Measurements from ENCODE around the gene COMMD10. TPM values are rescaled to one million over a fixed set of nuclear protein-coding genes. Genes with fewer than 3 reads are reported as not detected.
"Not testable (repeated sequence)": the region's sequence is repeated elsewhere in the genome, so short reads cannot be mapped to it uniquely, and the experiment has no call there.

COMMD10 gene
- total RNA-seq, 2 experiments from 2014 or later = 16.7 to 20.8 TPM

GRCh38 chr5:116090302-116090701 lies 5.5 kb downstream of the COMMD10 start:
- peaks cover 42% of the 10 kb centered on the region for H3K36me3 Mint-ChIP-seq (ENCODE audit: low read depth)
- no peak for ATAC-seq
- H3K27me3 Mint-ChIP-seq = no peaks in the 10 kb centered on the region
- peaks cover 1% of the 10 kb centered on the region for H3K9me3 Mint-ChIP-seq
- no peak overlapping the region for H3K4me3 Mint-ChIP-seq
- H3K4me1 Mint-ChIP-seq (ENCODE audit: low read depth) = peaks cover 27% of the 10 kb centered on the region
- intact Hi-C loops (cut with micrococcal nuclease) = no loop called here
- DNase-seq = no peak
- ChIA-PET POLR2A (no interaction called here), CTCF (no interaction called here)
- no peak overlapping the region for H3K27ac Mint-ChIP-seq
- TF ChIP-seq, protein P1, sequence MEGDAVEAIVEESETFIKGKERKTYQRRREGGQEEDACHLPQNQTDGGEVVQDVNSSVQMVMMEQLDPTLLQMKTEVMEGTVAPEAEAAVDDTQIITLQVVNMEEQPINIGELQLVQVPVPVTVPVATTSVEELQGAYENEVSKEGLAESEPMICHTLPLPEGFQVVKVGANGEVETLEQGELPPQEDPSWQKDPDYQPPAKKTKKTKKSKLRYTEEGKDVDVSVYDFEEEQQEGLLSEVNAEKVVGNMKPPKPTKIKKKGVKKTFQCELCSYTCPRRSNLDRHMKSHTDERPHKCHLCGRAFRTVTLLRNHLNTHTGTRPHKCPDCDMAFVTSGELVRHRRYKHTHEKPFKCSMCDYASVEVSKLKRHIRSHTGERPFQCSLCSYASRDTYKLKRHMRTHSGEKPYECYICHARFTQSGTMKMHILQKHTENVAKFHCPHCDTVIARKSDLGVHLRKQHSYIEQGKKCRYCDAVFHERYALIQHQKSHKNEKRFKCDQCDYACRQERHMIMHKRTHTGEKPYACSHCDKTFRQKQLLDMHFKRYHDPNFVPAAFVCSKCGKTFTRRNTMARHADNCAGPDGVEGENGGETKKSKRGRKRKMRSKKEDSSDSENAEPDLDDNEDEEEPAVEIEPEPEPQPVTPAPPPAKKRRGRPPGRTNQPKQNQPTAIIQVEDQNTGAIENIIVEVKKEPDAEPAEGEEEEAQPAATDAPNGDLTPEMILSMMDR (IDR thresholded peaks at IDR 0.05) = no peak

GRCh38 chr5:116091416-116091815 lies 6.6 kb downstream of the COMMD10 start:
- CTCF ChIA-PET = interaction anchor here (0.9 kb wide), 1 partner anchor 12 kb away, joined by 3 read pairs; no protein-coding TSS in a partner anchor
- Mint-ChIP-seq H3K36me3 (ENCODE audit: low read depth) (peaks cover 41% of the 10 kb centered on the region), H3K4me1 (ENCODE audit: low read depth) (peaks cover 20% of the 10 kb centered on the region), H3K27me3 (no peaks in the 10 kb centered on the region), H3K4me3 (no peak overlapping the region), H3K27ac (no peak overlapping the region), H3K9me3 (no peaks in the 10 kb centered on the region)
- POLR2A ChIA-PET = no interaction called here
- TF ChIP-seq, protein P1 (IDR thresholded peaks at IDR 0.05) = no peak
- ATAC-seq (no peak), DNase-seq (no peak)
- intact Hi-C loops (cut with micrococcal nuclease) = no loop called here

- H3K4me3 Mint-ChIP-seq = no peak overlapping the region
- DNase-seq (no peak), ATAC-seq (no peak)
- peaks cover 65% of the 10 kb centered on the region for H3K36me3 Mint-ChIP-seq (ENCODE audit: low read depth)
- H3K4me1 Mint-ChIP-seq (ENCODE audit: low read depth) = peaks cover 6% of the 10 kb centered on the region
- H3K27me3 Mint-ChIP-seq = no peaks in the 10 kb centered on the region
- ChIA-PET POLR2A (no interaction called here), CTCF (no interaction called here)
- peaks cover 2% of the 10 kb centered on the region for H3K9me3 Mint-ChIP-seq
- no peak overlapping the region for H3K27ac Mint-ChIP-seq
- TF ChIP-seq, protein P1 (IDR thresholded peaks at IDR 0.05) = no peak
- intact Hi-C loops (cut with micrococcal nuclease) = no loop called here
Measured at GRCh38 chr5:116097301-116097700, 12.5 kb downstream of the COMMD10 start.

DNA sequence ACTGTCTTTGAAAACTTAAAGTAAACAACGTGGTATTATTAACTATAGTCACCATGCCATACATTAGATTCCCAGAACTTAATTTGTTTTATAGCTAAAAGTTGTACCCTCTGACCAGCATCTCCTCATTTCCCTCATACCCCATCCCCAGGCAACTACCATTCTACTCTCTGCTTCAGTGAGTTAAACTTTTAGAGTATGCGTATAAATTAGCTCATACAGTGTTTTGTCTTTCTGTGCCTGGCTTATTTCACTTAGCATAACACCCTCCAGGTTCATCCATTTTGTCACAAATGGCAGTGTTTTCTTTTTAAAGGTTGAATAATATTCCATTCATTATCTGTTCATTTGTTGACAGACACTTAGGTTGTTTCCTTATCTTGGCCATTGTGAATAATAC lies 14.2 kb downstream of the COMMD10 start:
- DNase-seq (no peak), ATAC-seq (no peak)
- TF ChIP-seq, protein P1 (IDR thresholded peaks at IDR 0.05) = no peak
- H3K4me1 Mint-ChIP-seq (ENCODE audit: low read depth) = peaks cover 6% of the 10 kb centered on the region
- POLR2A ChIA-PET = no interaction called here
- CTCF ChIA-PET = no interaction called here
- H3K27ac Mint-ChIP-seq = no peak overlapping the region
- no peaks in the 10 kb centered on the region for H3K27me3 Mint-ChIP-seq
- intact Hi-C loops (cut with micrococcal nuclease) = no loop called here
- H3K4me3 Mint-ChIP-seq = no peak overlapping the region
- H3K9me3 Mint-ChIP-seq = peaks cover 2% of the 10 kb centered on the region
- H3K36me3 Mint-ChIP-seq (ENCODE audit: low read depth) = peaks cover 65% of the 10 kb centered on the region

DNA sequence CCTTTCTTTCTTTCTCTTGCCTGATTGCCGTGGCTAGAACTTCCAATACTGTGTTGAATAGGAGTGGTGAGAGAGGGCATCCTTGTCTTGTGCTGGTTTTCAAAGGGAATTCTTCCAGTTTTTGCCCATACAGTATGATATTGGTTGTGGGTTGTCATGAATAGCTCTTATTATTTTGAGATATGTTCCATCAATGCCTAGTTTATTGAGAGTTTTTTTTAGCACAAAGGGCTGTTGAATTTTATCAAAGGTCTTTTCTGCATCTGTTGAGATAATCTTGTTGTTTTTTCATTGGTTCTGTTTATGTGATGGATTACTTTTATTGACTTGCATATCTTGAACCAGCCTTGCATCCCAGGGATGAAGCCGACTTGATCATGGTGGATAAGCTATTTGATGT lies 20.1 kb downstream of the COMMD10 start:
- H3K36me3 Mint-ChIP-seq (ENCODE audit: low read depth) = peaks cover 73% of the 10 kb centered on the region

DNA sequence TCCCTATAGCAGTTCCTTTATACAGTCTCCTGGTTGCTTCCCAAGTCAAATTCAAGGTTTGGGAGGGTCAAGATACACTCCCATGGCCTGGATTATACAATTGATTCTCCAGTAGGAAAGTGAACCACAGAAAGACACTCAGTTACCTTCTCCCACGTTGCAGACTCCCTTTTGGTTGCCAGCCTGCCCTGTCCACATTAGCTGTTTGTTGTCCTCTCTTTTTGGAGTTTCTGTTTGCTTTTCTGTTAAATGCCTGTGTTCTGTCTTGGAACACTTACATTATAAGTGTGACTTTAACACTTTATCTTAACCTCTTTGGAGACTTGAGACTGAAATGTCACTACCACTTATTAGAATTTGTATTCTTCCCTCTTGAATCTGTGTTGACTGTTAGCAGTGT lies 30.3 kb downstream of the COMMD10 start:
- peaks cover 28% of the 10 kb centered on the region for H3K9me3 Mint-ChIP-seq
- TF ChIP-seq, protein P1 (IDR thresholded peaks at IDR 0.05) = no peak
- no peak overlapping the region for H3K4me3 Mint-ChIP-seq
- H3K36me3 Mint-ChIP-seq (ENCODE audit: low read depth) = peaks cover 53% of the 10 kb centered on the region
- no peaks in the 10 kb centered on the region for H3K27me3 Mint-ChIP-seq
- peaks cover 3% of the 10 kb centered on the region for H3K4me1 Mint-ChIP-seq (ENCODE audit: low read depth)
- ATAC-seq (no peak), DNase-seq (no peak)
- POLR2A ChIA-PET = no interaction called here
- intact Hi-C loops (cut with micrococcal nuclease) = no loop called here
- H3K27ac Mint-ChIP-seq = no peak overlapping the region
- CTCF ChIA-PET = interaction anchor here (0.6 kb wide), 1 partner anchor 779 kb away, joined by 3 read pairs; no protein-coding TSS in a partner anchor

More for the DNA sequence above, 20.1 kb downstream of the COMMD10 start:
- H3K9me3 Mint-ChIP-seq; intact Hi-C loops (cut with micrococcal nuclease); DNase-seq; H3K27ac Mint-ChIP-seq; ATAC-seq; CTCF ChIA-PET; H3K4me3 Mint-ChIP-seq; H3K27me3 Mint-ChIP-seq; POLR2A ChIA-PET; H3K4me1 Mint-ChIP-seq (ENCODE audit: low read depth): not testable (repeated sequence)
